Measurements from ENCODE around the gene YEATS2.
"Not testable (repeated sequence)": the region's sequence is repeated elsewhere in the genome, so short reads cannot be mapped to it uniquely, and the experiment has no call there.

The YEATS2 gene

GRCh38 chr3:183697610-183698317, at the start of gene YEATS2:
TSS of gene YEATS2 (plus strand) at chr3:183697797. CDS start at chr3:183715163, 17,366 bp downstream.
- peak; percentile 72 for DNase-seq (ENCODE audit: low spot score)

GRCh38 chr3:183650554-183650953, 47.0 kb upstream of the YEATS2 start:
- DNase-seq (ENCODE audit: low spot score) = no peak

GRCh38 chr3:183653209-183654064, 44.2 kb upstream of the YEATS2 start:
- DNase-seq (ENCODE audit: low spot score) = no peak

DNA sequence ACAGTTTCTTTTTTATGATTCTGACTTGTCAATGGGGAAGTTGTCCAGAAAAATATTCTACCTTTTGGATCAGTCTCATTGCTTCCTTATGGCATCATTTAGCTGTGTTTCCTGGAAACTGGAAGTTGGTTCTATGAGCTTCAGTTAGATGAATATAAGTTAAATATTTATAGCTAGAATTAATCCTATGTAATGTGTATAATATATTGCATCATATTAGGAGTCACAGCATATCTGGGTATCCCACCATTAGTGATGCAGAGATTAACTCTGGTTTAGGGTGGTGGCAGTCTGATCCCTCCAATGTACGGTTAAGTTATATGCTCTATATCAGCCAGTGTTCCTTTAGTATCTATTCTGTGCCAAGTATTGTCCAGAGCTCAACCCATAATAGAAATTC, 42.9 kb upstream of the YEATS2 start:
- no peak for DNase-seq (ENCODE audit: low spot score)

- no peak for DNase-seq (ENCODE audit: low spot score)
Measured at GRCh38 chr3:183662099-183662498, 35.5 kb upstream of the YEATS2 start.

DNA sequence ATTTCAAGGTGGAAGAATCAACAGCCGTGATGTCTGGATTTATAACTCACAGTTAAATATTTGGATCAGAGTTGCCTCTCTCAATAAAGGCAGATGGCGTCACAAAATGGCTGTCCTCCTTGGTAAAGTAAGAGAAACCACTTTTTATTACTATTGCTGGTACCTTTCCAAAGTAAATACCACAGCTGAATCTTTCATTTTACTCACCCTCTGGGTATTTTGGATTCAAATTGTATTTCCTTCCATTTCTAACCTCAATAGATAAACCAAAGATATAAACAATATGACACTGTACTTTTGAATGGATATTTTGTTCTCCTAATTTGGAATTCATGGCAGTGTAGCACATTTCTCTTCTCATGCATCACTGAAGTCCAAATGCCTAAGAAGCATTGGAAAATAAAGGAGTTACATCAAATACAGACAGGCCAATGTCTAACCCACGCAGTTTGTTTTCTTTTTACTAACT, 32.6 kb upstream of the YEATS2 start:
- DNase-seq (ENCODE audit: low spot score) = no peak

DNA sequence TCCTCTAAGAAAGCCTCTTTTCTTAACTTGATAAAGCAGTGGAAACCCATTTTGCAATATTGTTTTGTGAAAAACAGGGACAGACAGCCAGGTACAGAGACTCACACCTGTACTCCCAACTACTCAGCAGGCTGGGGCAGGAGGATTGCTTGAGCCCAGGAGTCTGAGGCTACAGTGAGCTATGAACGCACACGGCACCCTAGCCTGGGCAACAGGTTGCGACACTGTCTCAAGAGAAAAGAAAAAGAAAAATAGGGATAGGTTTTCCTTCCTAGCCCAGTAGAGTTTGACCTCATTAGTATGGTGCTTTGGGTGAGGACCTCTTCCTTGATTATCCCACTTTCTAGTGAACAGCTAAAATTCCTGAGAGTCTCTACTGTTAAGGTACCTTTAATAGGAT, 17.5 kb upstream of the YEATS2 start:
- DNase-seq (ENCODE audit: low spot score) = no peak

GRCh38 chr3:183687705-183688104, 9.9 kb upstream of the YEATS2 start:
- no peak for DNase-seq (ENCODE audit: low spot score)

DNA sequence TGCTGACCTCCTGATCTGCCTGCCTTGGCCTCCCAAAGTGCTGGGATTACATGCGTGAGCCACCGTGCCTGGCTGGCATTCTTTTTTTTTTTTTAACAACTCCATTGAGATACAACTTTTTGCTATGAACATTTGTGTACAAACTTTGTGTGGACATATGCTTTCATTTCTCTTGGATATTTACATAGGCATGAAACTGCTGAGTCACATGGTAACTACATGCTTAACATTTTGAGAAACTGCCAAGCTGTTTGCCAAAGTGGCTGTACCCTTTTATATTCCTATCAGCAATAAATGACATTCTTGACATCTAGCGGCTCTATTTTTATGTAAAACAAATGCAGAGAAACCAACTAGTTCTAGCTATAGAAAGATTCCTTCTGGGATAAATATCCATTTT, 8.7 kb upstream of the YEATS2 start:
- no peak for DNase-seq (ENCODE audit: low spot score)

GRCh38 chr3:183689621-183690020, 8.0 kb upstream of the YEATS2 start:
- DNase-seq (ENCODE audit: low spot score) = not testable (repeated sequence)

DNA sequence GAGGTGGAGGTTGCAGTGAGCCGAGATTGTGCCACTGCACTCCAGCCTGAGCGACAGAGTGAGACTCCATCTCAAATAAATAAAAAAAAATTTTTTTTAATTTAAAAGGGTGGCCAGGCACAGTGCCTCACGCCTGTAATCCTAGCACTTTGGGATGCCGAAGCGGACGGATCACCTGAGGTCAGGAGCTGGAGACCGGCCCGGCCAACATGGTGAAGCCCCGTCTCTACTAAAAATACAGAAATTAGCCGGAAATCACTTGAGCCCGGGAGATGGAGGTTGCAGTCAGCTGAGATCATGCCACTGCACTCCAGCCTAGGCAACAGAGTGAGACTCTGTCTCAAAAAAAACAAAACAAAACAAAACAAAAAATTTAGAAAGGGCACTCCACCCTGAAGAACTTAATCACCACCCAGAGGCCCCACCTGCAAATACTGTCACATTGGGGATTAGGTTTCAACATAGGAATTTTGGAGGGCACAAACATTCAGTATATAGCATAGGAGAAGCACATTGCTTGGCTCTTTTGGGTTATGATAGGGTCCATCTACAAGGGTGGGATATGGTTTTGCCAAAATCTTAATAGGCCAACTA, 7.1 kb upstream of the YEATS2 start:
- no peak for DNase-seq (ENCODE audit: low spot score)

DNA sequence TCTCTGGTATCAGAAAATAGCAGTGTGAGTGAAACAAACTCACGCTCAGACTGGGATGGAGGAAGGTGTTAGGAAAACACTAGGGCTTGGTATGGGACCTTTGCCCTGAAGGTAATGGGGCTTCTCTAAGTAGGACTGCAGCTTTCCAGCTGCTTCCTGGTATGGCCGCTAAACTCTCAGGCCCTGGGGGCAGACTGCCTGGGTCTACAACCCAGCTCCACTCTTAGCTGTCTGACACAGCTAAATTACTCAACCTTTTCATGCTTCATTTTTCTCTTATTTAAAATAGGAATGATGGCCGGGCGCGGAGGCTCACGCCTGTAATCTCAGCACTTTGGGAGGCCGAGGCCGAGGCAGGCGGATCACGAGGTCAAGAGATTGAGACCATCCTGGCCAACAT, 5.2 kb upstream of the YEATS2 start:
- no peak for DNase-seq (ENCODE audit: low spot score)

- DNase-seq (ENCODE audit: low spot score) = no peak
Measured at GRCh38 chr3:183695569-183696364, 1.8 kb upstream of the YEATS2 start.

- DNase-seq (ENCODE audit: low spot score) = no peak
Measured at GRCh38 chr3:183697123-183697609, 431 bp upstream of the YEATS2 start.

DNA sequence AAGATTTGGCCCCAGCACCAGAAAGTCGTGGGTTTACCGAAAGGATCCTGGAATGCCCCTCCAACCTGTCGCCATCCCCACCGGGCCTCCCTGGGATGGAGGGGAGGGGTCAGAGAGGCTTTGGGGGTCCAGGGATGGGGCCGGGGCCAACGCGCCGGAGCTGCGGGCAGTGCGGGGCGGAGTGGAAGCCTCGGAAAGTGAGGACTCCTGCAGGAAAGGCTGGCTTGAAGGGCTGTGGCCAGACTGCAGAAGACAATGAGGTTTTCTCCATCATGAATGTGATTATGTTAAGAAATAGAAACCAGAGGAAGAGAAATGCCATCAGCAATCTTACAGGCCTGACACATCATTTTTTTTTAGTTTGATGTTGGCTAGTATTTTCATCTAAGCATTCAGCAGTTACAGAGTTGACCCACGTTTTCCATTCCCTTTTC, 738 bp downstream of the YEATS2 start:
- peak; percentile 40 for DNase-seq (ENCODE audit: low spot score)

GRCh38 chr3:183698756-183699155, 1.2 kb downstream of the YEATS2 start:
- peak; percentile 33 for DNase-seq (ENCODE audit: low spot score)

- DNase-seq (ENCODE audit: low spot score) = peak; percentile 10
Measured at GRCh38 chr3:183699238-183699947, 1.8 kb downstream of the YEATS2 start.

GRCh38 chr3:183701744-183702143, 4.1 kb downstream of the YEATS2 start:
- DNase-seq (ENCODE audit: low spot score) = no peak

GRCh38 chr3:183703892-183704291, 6.3 kb downstream of the YEATS2 start:
- not testable (repeated sequence) for DNase-seq (ENCODE audit: low spot score)

- no peak for DNase-seq (ENCODE audit: low spot score)
Measured at GRCh38 chr3:183710231-183710630, 12.6 kb downstream of the YEATS2 start.

GRCh38 chr3:183711516-183711915, 13.9 kb downstream of the YEATS2 start:
- no peak for DNase-seq (ENCODE audit: low spot score)
